Stimulated activated CD8-positive, alpha-beta memory T cell treated with anti-CD3 and anti-CD28 coated beads, Interleukin-7, amount 100 ng/mL, for 48 hours (primary cell): ENCODE results near the gene ORC6.

ENCODE experiments used
- DNase-seq, 2 donors: peaks; one replicate each; pipeline ENCODE4 v3.0.0-alpha.2; 2020; ENCODE audit warnings: low read depth in 1 of 2; ENCODE audit errors: extremely low read depth in 1 of 2

The ORC6 gene

DNA sequence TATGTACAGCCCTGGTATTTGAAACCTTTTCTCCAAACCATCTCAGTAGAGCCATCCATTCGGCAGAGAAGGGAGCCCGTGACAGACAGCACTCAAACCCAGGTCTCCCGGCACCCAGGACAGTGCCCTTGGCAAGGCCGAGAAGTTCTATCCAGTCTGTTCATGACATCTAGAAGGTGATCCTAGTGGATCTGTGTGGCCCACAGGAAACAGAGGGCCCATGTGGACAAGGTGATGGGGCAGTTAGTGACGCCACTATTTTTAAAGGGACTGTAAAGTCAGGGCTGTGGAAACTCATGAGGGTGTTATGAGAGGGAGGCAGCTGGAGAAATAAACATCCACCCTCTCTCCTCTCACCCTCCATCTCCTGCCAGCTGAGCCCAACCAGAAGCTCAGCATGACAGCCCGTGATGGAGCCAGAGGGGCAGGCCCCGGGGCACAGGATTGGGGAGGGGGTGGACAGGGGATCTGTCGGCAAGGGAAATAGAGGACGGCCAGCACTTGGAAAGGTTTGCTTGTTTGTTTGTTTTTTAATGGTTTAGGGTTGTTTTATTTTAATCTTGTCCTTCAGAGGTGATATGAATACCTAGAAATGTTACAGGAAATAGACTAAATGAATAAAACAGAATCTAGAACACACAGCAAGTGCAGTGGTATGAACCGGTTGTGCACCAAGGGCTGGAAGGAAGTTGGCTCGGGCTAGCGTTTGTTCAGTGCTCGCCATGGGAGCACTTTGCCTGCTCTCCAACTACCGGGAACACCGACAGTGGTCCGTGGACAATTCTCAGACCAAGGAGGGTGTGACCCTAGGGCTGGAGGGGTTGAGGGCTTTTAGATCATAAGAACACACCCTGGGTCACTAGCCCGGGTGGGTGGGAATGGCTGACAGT, 41.6 kb downstream of the ORC6 start:
- DNase-seq, result no peak

DNA sequence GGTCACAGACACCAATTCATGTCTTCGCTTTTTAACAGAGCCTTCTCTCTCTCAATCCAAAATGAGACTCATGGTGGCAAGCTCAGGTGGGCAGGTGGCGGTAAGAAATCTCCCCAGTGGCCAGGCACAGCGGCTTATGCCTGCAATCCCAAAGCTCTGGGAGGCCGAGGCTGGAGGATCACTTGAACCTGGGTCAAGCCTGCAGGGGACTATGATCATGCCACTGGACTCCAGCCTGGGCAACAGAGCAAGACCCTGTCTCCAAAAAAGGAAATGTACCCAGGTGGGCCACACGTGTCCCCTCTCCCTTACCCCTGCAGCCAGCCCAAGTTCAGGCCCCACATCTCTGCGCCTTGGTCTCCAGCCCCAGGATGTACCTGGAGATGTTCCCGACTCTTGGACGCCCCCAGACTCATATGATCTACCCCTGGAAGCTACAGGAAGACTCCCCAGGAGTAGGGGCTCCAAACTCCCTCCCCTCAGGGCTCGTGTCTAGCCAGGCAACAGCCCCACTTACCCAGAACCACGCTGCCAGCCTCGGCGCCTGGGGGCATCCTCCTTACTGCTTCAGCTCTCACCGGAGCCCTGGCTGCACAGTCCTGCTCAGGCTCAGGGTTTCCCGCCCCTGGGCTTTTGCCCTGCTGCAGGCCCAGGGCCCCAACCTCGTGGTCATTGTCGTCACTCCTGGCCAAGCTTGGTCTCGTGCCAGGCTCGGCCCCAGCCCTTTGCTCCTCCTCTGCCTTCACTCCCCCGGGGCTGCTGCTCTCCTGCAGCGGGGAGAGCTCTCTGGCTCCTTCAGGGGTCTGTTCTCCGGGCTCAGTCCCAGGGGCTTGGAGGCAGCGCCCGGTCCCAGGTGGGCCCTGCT, 42.5 kb downstream of the ORC6 start:
- DNase-seq, result no peak

DNA sequence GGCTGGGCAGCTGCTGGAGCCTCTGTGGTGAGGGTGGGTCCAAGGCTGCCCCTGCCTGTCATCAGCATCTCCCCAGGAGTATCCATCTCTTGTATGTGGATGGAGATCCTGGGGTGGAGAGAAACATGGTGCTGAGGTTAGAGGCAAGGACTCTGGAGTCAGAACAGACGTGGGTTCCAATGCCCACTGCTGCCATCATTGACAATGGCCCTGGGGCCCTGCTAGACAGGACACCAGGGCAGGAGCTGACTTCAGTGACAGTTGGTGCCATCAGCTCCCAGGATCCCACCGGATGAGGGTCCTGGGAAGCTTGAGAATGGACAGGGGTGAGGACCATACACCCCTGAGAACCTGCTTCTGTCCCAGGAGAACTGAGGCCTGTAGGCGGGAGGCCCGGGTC, 43.1 kb downstream of the ORC6 start:
- no peak for DNase-seq

DNA sequence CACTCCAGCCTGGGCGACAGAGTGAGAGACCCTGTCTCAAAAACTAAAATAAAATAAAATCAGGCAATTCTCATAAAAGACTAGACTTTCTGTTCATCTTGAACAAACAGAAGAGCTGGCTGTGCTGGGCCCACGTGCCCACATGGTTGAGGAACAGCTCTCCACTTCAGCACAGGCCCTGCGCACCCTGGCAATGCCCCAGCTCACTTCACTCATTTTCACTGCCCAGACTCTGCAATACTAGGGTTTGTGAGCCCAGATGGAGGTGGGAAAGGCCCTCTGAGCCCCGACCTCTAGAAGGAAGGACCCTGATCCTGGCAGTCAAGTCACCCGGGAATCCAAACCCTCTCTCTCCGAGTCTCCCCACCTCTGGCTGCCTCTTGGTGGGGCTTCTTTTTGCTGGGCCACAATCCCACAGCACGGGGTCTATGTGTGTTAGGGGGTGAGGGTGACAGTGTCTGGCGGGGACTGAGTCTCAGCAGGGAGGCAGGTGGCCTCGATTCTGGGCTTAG, 43.9 kb downstream of the ORC6 start:
- DNase-seq, result no peak

DNA sequence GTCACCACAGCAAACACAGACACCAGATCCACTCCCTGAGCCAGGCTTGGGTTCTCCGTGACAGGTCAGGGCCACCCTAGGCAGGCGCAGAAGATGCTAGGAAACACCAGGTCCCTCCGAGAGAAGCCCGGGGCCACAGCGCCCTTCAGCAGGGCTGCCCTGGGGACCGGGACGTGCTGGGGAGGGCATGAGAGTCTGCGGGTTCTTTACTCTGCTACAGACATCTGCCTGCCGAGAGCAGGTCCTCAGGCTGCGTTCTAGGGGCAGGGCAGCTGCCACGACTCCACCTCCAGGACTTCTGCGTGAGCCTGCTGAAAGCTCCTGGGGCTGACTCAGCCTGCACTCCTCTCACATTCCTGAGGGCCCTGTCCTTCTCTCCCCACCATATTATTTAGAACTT, 47.2 kb downstream of the ORC6 start:
- no peak for DNase-seq

DNA sequence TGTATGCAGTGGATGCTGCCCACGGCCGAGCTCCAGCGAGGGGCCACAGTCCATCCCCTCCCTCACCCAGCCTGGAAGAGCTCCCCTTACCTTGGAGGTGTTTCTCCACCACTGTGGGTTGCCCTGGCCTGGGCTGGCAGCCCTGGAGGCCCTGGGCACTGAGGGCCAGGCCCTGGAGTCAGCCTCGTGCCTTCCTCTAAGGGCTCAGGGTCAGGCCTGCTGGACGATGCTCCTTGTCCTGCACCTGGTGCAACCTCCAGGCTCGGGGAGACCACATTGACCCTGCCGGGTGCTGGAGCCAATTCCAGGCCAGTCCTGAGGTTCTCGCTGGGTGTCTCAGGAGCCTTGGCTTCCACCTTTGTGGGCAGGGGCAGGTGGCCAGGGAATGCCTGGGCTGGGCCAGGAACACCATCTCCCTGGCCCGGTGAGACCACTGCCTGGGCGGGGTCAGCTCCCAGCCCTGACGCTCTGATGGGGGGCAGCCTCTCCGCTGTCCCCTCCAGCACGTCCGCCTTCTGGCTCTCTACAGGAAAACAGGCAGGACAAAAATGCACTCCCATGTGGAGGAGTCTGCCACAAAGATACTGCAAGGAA, 48.3 kb downstream of the ORC6 start:
- DNase-seq, result no peak

DNA sequence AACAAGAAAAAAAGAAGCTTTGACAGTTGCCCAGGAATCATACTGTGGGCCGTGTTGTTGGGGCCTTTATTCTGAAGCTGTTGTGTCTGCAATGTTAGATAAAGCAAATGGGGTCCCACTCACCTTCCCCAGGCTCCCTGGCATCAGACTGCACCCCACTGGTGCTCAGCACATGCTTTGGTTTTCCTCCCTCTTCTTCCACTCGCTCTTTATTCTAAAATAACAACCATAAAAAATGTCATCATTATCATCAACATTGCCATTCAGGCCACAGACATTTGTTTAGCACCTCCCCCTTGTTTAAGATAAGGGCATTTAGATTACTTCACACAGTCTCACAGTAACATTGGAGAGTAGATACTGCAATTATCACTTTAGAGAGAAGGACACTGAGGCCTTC, 50.5 kb downstream of the ORC6 start:
- no peak for DNase-seq

DNA sequence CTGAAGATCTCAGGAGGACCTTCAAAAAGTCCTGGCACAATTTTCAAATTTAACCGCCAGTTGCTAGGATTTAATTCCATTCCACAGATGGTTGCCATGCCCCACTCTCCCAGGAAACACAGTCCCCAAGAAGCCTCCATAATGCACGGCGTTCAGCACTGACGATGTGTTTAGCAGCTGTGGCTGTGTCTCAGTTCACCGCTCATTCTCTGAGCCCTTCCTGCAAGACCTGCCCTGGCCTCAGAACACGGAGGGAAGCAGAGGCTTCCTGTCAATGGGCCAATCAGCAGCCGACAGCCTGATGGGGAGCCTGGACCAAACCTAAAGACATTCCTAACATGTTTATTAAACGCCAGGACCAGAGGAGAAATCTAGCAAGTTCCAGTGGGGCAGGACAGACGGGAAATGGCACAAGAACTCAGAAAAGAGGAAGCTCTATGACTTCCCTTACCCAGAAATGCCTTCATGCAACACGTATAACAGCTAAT, 53.8 kb downstream of the ORC6 start:
- no peak for DNase-seq

DNA sequence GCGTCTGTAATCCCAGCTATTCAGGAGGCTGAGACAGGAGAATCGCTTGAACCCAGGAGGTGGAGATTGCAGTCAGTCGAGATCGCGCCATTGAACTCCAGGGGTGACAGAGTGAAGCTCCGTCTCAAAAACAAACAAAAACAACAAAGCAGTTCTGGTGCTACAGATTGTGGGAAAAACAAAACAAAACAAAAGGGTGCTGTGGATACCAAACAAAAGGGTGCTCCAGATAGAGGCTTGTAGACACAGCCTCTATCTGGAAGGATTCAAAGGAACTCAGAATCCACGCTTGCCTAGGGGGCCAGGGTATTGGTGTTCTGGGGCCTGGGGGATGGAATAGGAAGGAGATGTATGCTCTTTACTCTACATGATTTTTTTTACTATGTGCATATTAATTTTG, 56.2 kb downstream of the ORC6 start:
- DNase-seq, result no peak

DNA sequence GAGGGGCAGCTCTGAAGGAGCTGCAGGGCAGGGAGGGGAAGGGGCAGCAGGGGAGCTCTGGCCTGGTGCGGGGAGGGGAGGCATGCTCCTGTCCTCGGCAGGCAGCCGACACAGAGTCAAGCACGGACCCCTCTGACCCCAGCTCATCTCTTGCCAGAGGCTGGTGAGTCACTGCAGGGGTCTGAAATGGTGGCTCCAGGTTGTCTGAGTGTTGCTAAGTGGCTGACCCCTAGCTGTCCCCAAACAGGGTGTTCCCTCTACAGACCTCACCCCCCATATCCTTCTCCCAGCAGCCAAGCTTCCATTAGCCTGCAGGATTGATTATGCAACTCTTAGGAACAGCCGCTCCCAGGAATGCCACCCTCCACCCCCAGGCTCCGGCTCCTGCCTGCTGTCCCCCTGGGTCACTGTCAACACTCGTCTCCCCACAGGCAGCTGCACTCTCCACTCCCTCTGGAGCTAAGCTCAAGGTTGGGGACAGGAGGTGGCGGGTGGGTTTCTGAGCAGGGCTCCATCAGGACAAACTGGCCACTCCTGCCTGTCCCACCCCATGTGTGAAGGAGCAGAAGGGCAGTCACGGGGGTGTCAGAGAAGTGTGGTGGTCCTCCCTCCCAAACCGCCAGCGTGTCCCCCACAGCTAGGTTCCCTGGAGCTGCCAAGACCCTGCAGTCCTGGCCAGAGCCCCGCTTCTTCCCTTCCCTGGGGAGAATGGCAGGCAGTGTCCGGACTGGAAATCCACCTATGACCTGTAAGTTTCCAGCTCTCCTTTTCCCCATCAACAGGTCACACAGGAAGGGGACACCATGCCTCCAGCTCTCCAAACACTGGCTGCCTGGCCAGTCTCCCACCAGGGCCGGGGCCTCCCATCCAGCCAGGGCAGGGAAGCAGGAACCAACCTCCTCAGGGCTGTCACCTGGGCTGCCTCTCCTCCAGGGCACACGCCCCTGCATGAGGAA, 57.6 kb downstream of the ORC6 start:
- DNase-seq, result no peak
